Measurements from ENCODE around the gene TMEM209.
"Not testable (repeated sequence)": the region's sequence is repeated elsewhere in the genome, so short reads cannot be mapped to it uniquely, and the experiment has no call there.

Gene TMEM209

GRCh38 chr7:130131964-130132875 lies 73.0 kb downstream of the TMEM209 start:
- peaks cover 9 to 13% of the 10 kb centered on the region in 2 donors for H3K4me1 ChIP-seq (ENCODE audit: control insufficient read depth in 1 of 2, insufficient read depth in 2 of 2, low read length in 2 of 2)
- H3K4me3 ChIP-seq (ENCODE audit: low read depth in 1 of 2, low read length in 2 of 2), result no peak overlapping the region
- H3K9me3 ChIP-seq (ENCODE audit: control insufficient read depth in 1 of 2, low read length in 2 of 2), result no peaks in the 10 kb centered on the region
- H3K36me3 ChIP-seq (ENCODE audit: control insufficient read depth in 1 of 2, insufficient read depth in 2 of 2, low read length in 2 of 2), result peaks cover 46 to 52% of the 10 kb centered on the region in 2 donors
- H3K27ac ChIP-seq (ENCODE audit: low read length), result no peak overlapping the region
- no peaks in the 10 kb centered on the region for H3K27me3 ChIP-seq (ENCODE audit: low read depth, low read length)

- Histone ChIP-seq H3K9me3 (ENCODE audit: control insufficient read depth in 1 of 2, low read length in 2 of 2) (no peaks in the 10 kb centered on the region), H3K36me3 (ENCODE audit: control insufficient read depth in 1 of 2, insufficient read depth in 2 of 2, low read length in 2 of 2) (peaks cover 43 to 49% of the 10 kb centered on the region in 2 donors), H3K27ac (ENCODE audit: low read length) (no peak overlapping the region), H3K27me3 (ENCODE audit: low read depth, low read length) (no peaks in the 10 kb centered on the region), H3K4me3 (ENCODE audit: low read depth in 1 of 2, low read length in 2 of 2) (no peak overlapping the region), H3K4me1 (ENCODE audit: control insufficient read depth in 1 of 2, insufficient read depth in 2 of 2, low read length in 2 of 2) (peaks cover 9 to 16% of the 10 kb centered on the region in 2 donors)
These were observed 73.9 kb downstream of the TMEM209 start for GRCh38 chr7:130131191-130131834.

GRCh38 chr7:130129011-130129411 lies 76.2 kb downstream of the TMEM209 start:
- Histone ChIP-seq H3K36me3 (ENCODE audit: control insufficient read depth in 1 of 2, insufficient read depth in 2 of 2, low read length in 2 of 2) (peaks cover 40 to 45% of the 10 kb centered on the region in 2 donors), H3K4me3 (ENCODE audit: low read depth in 1 of 2, low read length in 2 of 2) (no peak overlapping the region), H3K4me1 (ENCODE audit: control insufficient read depth in 1 of 2, insufficient read depth in 2 of 2, low read length in 2 of 2) (peaks cover 9 to 16% of the 10 kb centered on the region in 2 donors), H3K27me3 (ENCODE audit: low read depth, low read length) (no peaks in the 10 kb centered on the region), H3K9me3 (ENCODE audit: control insufficient read depth in 1 of 2, low read length in 2 of 2) (no peaks in the 10 kb centered on the region), H3K27ac (ENCODE audit: low read length) (no peak overlapping the region)

GRCh38 chr7:130127821-130128317 lies 77.3 kb downstream of the TMEM209 start:
- H3K27ac ChIP-seq (ENCODE audit: low read length), result no peak overlapping the region
- no peaks in the 10 kb centered on the region for H3K27me3 ChIP-seq (ENCODE audit: low read depth, low read length)
- H3K36me3 ChIP-seq (ENCODE audit: control insufficient read depth in 1 of 2, insufficient read depth in 2 of 2, low read length in 2 of 2), result peaks cover 41 to 46% of the 10 kb centered on the region in 2 donors
- H3K9me3 ChIP-seq (ENCODE audit: control insufficient read depth in 1 of 2, low read length in 2 of 2), result no peaks in the 10 kb centered on the region
- H3K4me1 ChIP-seq (ENCODE audit: control insufficient read depth in 1 of 2, insufficient read depth in 2 of 2, low read length in 2 of 2), result peaks cover 9 to 16% of the 10 kb centered on the region in 2 donors
- H3K4me3 ChIP-seq (ENCODE audit: low read depth in 1 of 2, low read length in 2 of 2), result no peak overlapping the region

- Histone ChIP-seq H3K27ac (ENCODE audit: low read length) (no peak overlapping the region), H3K36me3 (ENCODE audit: control insufficient read depth in 1 of 2, insufficient read depth in 2 of 2, low read length in 2 of 2) (peaks cover 41 to 46% of the 10 kb centered on the region in 2 donors), H3K4me3 (ENCODE audit: low read depth in 1 of 2, low read length in 2 of 2) (no peak overlapping the region), H3K27me3 (ENCODE audit: low read depth, low read length) (no peaks in the 10 kb centered on the region), H3K9me3 (ENCODE audit: control insufficient read depth in 1 of 2, low read length in 2 of 2) (no peaks in the 10 kb centered on the region), H3K4me1 (ENCODE audit: control insufficient read depth in 1 of 2, insufficient read depth in 2 of 2, low read length in 2 of 2) (peaks cover 9 to 16% of the 10 kb centered on the region in 2 donors)
These were observed 77.8 kb downstream of the TMEM209 start for GRCh38 chr7:130127404-130127803.

GRCh38 chr7:130126840-130127239 lies 78.4 kb downstream of the TMEM209 start:
- not testable (repeated sequence) for H3K4me3 ChIP-seq (ENCODE audit: low read depth in 1 of 2, low read length in 2 of 2); H3K27ac ChIP-seq (ENCODE audit: low read length); H3K27me3 ChIP-seq (ENCODE audit: low read depth, low read length); H3K9me3 ChIP-seq (ENCODE audit: control insufficient read depth in 1 of 2, low read length in 2 of 2)
- peaks cover 40 to 50% of the 10 kb centered on the region in 2 donors for H3K36me3 ChIP-seq (ENCODE audit: control insufficient read depth in 1 of 2, insufficient read depth in 2 of 2, low read length in 2 of 2)
- peaks cover 9 to 16% of the 10 kb centered on the region in 2 donors for H3K4me1 ChIP-seq (ENCODE audit: control insufficient read depth in 1 of 2, insufficient read depth in 2 of 2, low read length in 2 of 2)

- H3K4me1 ChIP-seq (ENCODE audit: control insufficient read depth in 1 of 2, insufficient read depth in 2 of 2, low read length in 2 of 2), result peaks cover 9 to 16% of the 10 kb centered on the region in 2 donors
- no peak overlapping the region for H3K27ac ChIP-seq (ENCODE audit: low read length)
- peaks cover 36 to 37% of the 10 kb centered on the region in 2 donors for H3K36me3 ChIP-seq (ENCODE audit: control insufficient read depth in 1 of 2, insufficient read depth in 2 of 2, low read length in 2 of 2)
- no peaks in the 10 kb centered on the region for H3K27me3 ChIP-seq (ENCODE audit: low read depth, low read length)
- no peaks in the 10 kb centered on the region for H3K9me3 ChIP-seq (ENCODE audit: control insufficient read depth in 1 of 2, low read length in 2 of 2)
- no peak overlapping the region for H3K4me3 ChIP-seq (ENCODE audit: low read depth in 1 of 2, low read length in 2 of 2)
These were observed 80.5 kb downstream of the TMEM209 start for GRCh38 chr7:130124711-130125110.

- H3K4me1 ChIP-seq (ENCODE audit: control insufficient read depth in 1 of 2, insufficient read depth in 2 of 2, low read length in 2 of 2), result peaks cover 9 to 16% of the 10 kb centered on the region in 2 donors
- no peak overlapping the region for H3K27ac ChIP-seq (ENCODE audit: low read length)
- no peaks in the 10 kb centered on the region for H3K27me3 ChIP-seq (ENCODE audit: low read depth, low read length)
- H3K9me3 ChIP-seq (ENCODE audit: control insufficient read depth in 1 of 2, low read length in 2 of 2), result no peaks in the 10 kb centered on the region
- H3K36me3 ChIP-seq (ENCODE audit: control insufficient read depth in 1 of 2, insufficient read depth in 2 of 2, low read length in 2 of 2), result peaks cover 30 to 33% of the 10 kb centered on the region in 2 donors
- H3K4me3 ChIP-seq (ENCODE audit: low read depth in 1 of 2, low read length in 2 of 2), result no peak overlapping the region
These were observed 81.7 kb downstream of the TMEM209 start for GRCh38 chr7:130123501-130123900.

- Histone ChIP-seq H3K4me3 (ENCODE audit: low read depth in 1 of 2, low read length in 2 of 2) (no peak overlapping the region), H3K27ac (ENCODE audit: low read length) (no peak overlapping the region), H3K27me3 (ENCODE audit: low read depth, low read length) (no peaks in the 10 kb centered on the region), H3K36me3 (ENCODE audit: control insufficient read depth in 1 of 2, insufficient read depth in 2 of 2, low read length in 2 of 2) (peaks cover 21 to 26% of the 10 kb centered on the region in 2 donors), H3K4me1 (ENCODE audit: control insufficient read depth in 1 of 2, insufficient read depth in 2 of 2, low read length in 2 of 2) (no peaks in the 10 kb centered on the region), H3K9me3 (ENCODE audit: control insufficient read depth in 1 of 2, low read length in 2 of 2) (no peaks in the 10 kb centered on the region)
These were observed 86.4 kb downstream of the TMEM209 start for GRCh38 chr7:130118801-130119200.

GRCh38 chr7:130118294-130118693 lies 86.9 kb downstream of the TMEM209 start:
- Histone ChIP-seq H3K27me3 (ENCODE audit: low read depth, low read length) (no peaks in the 10 kb centered on the region), H3K36me3 (ENCODE audit: control insufficient read depth in 1 of 2, insufficient read depth in 2 of 2, low read length in 2 of 2) (peaks cover 16 to 22% of the 10 kb centered on the region in 2 donors), H3K4me3 (ENCODE audit: low read depth in 1 of 2, low read length in 2 of 2) (no peak overlapping the region), H3K9me3 (ENCODE audit: control insufficient read depth in 1 of 2, low read length in 2 of 2) (no peaks in the 10 kb centered on the region), H3K27ac (ENCODE audit: low read length) (no peak overlapping the region), H3K4me1 (ENCODE audit: control insufficient read depth in 1 of 2, insufficient read depth in 2 of 2, low read length in 2 of 2) (no peaks in the 10 kb centered on the region)

- Histone ChIP-seq H3K27ac (ENCODE audit: low read length) (no peak overlapping the region), H3K36me3 (ENCODE audit: control insufficient read depth in 1 of 2, insufficient read depth in 2 of 2, low read length in 2 of 2) (peaks cover 0 to 4% of the 10 kb centered on the region in 2 donors), H3K27me3 (ENCODE audit: low read depth, low read length) (no peaks in the 10 kb centered on the region), H3K4me1 (ENCODE audit: control insufficient read depth in 1 of 2, insufficient read depth in 2 of 2, low read length in 2 of 2) (no peaks in the 10 kb centered on the region), H3K9me3 (ENCODE audit: control insufficient read depth in 1 of 2, low read length in 2 of 2) (no peaks in the 10 kb centered on the region), H3K4me3 (ENCODE audit: low read depth in 1 of 2, low read length in 2 of 2) (no peak overlapping the region)
These were observed 90.4 kb downstream of the TMEM209 start for GRCh38 chr7:130114776-130115175.
